Raji (cell line): ENCODE results near the gene CEBPZ.

Experiments used
- POLR2A ChIP-seq: IDR thresholded peaks from 2 replicates; pipeline ENCODE4 v1.6.1; 2011; ENCODE audit warnings: low read depth, low read length, control low read depth; ENCODE audit not compliant: insufficient read depth

Gene CEBPZ

GRCh38 chr2:37190290-37190689 is 41.1 kb downstream of the CEBPZ start:
- TF ChIP-seq POLR2A: no peak

- no peak for TF ChIP-seq POLR2A
Measured at GRCh38 chr2:37189452-37190153, 41.8 kb downstream of the CEBPZ start.

GRCh38 chr2:37188570-37188969 is 42.8 kb downstream of the CEBPZ start, which contains the start of gene SULT6B1:
Gene SULT6B1 (minus strand): TSS chr2:37188670. CDS start chr2:37188640, 30 bp downstream.
- no peak for TF ChIP-seq POLR2A

GRCh38 chr2:37181726-37182684 is 49.4 kb downstream of the CEBPZ start:
- TF ChIP-seq POLR2A: no peak

- no peak for TF ChIP-seq POLR2A
Measured at GRCh38 chr2:37180640-37181039, 50.8 kb downstream of the CEBPZ start.

- no peak for TF ChIP-seq POLR2A
Measured at GRCh38 chr2:37180006-37180639, 51.3 kb downstream of the CEBPZ start.

- no peak for TF ChIP-seq POLR2A
Measured at GRCh38 chr2:37173741-37174140, 57.7 kb downstream of the CEBPZ start.

- TF ChIP-seq POLR2A: no peak
Measured at GRCh38 chr2:37171624-37171950, 59.8 kb downstream of the CEBPZ start.

GRCh38 chr2:37168217-37168981 is 63.0 kb downstream of the CEBPZ start:
- TF ChIP-seq POLR2A: no peak

- TF ChIP-seq POLR2A: no peak
Measured at GRCh38 chr2:37167636-37168180, 63.7 kb downstream of the CEBPZ start.

GRCh38 chr2:37164757-37165156 is 66.6 kb downstream of the CEBPZ start:
- TF ChIP-seq POLR2A: no peak

- no peak for TF ChIP-seq POLR2A
Measured at GRCh38 chr2:37156857-37157714, 74.3 kb downstream of the CEBPZ start, which contains the start of gene EIF2AK2. Gene EIF2AK2 (minus strand): TSS chr2:37156980. CDS start chr2:37147806, 9,174 bp downstream.

GRCh38 chr2:37156071-37156856 is 75.1 kb downstream of the CEBPZ start:
- no peak for TF ChIP-seq POLR2A
